Measurements from ENCODE around the gene COX7A2L. TPM values are rescaled to one million over a fixed set of nuclear protein-coding genes. Genes with fewer than 3 reads are reported as not detected.

The COX7A2L gene
- total RNA-seq, 1 donor from 2014 or later: 126 TPM

GRCh38 chr2:42339191-42339912, 21.7 kb downstream of the COX7A2L start:
- no peak overlapping the region for H3K4me2 ChIP-seq (ENCODE audit: low read length)
- H3K4me3 ChIP-seq (ENCODE audit: insufficient read depth, low read depth, low read length): no peak overlapping the region
- peaks cover 20% of the 10 kb centered on the region for H3K4me1 ChIP-seq (ENCODE audit: insufficient read depth, low read length)
- DNase-seq (ENCODE audit: low read depth): no peak
- peaks cover 55% of the 10 kb centered on the region for H3K36me3 Mint-ChIP-seq (ENCODE audit: low read depth, unreplicated experiment)
- no peak overlapping the region for H3K27ac Mint-ChIP-seq (ENCODE audit: unreplicated experiment)
- H3K27me3 ChIP-seq (ENCODE audit: insufficient read depth, low read length): no peaks in the 10 kb centered on the region
- H2AFZ ChIP-seq (ENCODE audit: low read depth, low read length): no peak overlapping the region
- peaks cover 38% of the 10 kb centered on the region for H3K4me1 Mint-ChIP-seq (ENCODE audit: low read depth, unreplicated experiment)
- TF ChIP-seq CTCF (IDR thresholded peaks at IDR 0.05; ENCODE audit: insufficient read depth, low read depth, low read length) (no peak), EZH2 (IDR thresholded peaks at IDR 0.05; ENCODE audit: insufficient read depth, low read length) (no peak)
- H3K4me3 Mint-ChIP-seq (ENCODE audit: unreplicated experiment): no peak overlapping the region
- no peaks in the 10 kb centered on the region for H3K9me3 Mint-ChIP-seq (ENCODE audit: unreplicated experiment)
- H3K36me3 ChIP-seq (ENCODE audit: insufficient read depth, low read length): no peaks in the 10 kb centered on the region
- H3K27me3 Mint-ChIP-seq (ENCODE audit: low read depth, unreplicated experiment): no peaks in the 10 kb centered on the region
- no peak overlapping the region for H3K27ac ChIP-seq (ENCODE audit: low read depth, low read length)
- no peaks in the 10 kb centered on the region for H3K9me3 ChIP-seq (ENCODE audit: insufficient read depth, low read depth, low read length)
- no peak for FAIRE-seq
- H4K20me1 ChIP-seq (ENCODE audit: insufficient read depth, low read length): peaks cover 21% of the 10 kb centered on the region
- peaks cover 58% of the 10 kb centered on the region for H3K79me2 ChIP-seq (ENCODE audit: insufficient read depth, low read length)
- no peak overlapping the region for H3K9ac ChIP-seq (ENCODE audit: low read length)

- Mint-ChIP-seq H3K9me3 (ENCODE audit: unreplicated experiment) (no peaks in the 10 kb centered on the region), H3K36me3 (ENCODE audit: low read depth, unreplicated experiment) (peaks cover 56% of the 10 kb centered on the region), H3K4me1 (ENCODE audit: low read depth, unreplicated experiment) (peaks cover 37% of the 10 kb centered on the region), H3K27me3 (ENCODE audit: low read depth, unreplicated experiment) (no peaks in the 10 kb centered on the region), H3K4me3 (ENCODE audit: unreplicated experiment) (no peak overlapping the region), H3K27ac (ENCODE audit: unreplicated experiment) (no peak overlapping the region)
- DNase-seq (ENCODE audit: low read depth) (no peak), FAIRE-seq (no peak)
- Histone ChIP-seq H3K4me3 (ENCODE audit: insufficient read depth, low read depth, low read length) (no peak overlapping the region), H3K27ac (ENCODE audit: low read depth, low read length) (no peak overlapping the region), H3K9ac (ENCODE audit: low read length) (no peak overlapping the region), H4K20me1 (ENCODE audit: insufficient read depth, low read length) (peaks cover 20% of the 10 kb centered on the region), H3K27me3 (ENCODE audit: insufficient read depth, low read length) (no peaks in the 10 kb centered on the region), H3K4me2 (ENCODE audit: low read length) (no peak overlapping the region), H3K79me2 (ENCODE audit: insufficient read depth, low read length) (peaks cover 57% of the 10 kb centered on the region), H2AFZ (ENCODE audit: low read depth, low read length) (no peak overlapping the region), H3K36me3 (ENCODE audit: insufficient read depth, low read length) (peaks cover 2% of the 10 kb centered on the region), H3K4me1 (ENCODE audit: insufficient read depth, low read length) (peaks cover 20% of the 10 kb centered on the region), H3K9me3 (ENCODE audit: insufficient read depth, low read depth, low read length) (no peaks in the 10 kb centered on the region)
- TF ChIP-seq EZH2 (IDR thresholded peaks at IDR 0.05; ENCODE audit: insufficient read depth, low read length) (no peak), CTCF (IDR thresholded peaks at IDR 0.05; ENCODE audit: insufficient read depth, low read depth, low read length) (no peak)
These were observed 22.3 kb downstream of the COX7A2L start for GRCh38 chr2:42338567-42339190.
